Choroid plexus epithelial cell (primary cell): Measurements from ENCODE around the gene FRY.

Experiments used
- DNase-seq: peaks from one replicate; pipeline ENCODE4 v3.0.0-alpha.2; 2010; ENCODE audit warnings: low read depth
- H3K4me3 ChIP-seq: 2 replicates; pipeline ENCODE4 v1.5.1; 2011; ENCODE audit warnings: low read depth, mild to moderate bottlenecking, control low read depth, low read length, moderate library complexity
- TF ChIP-seq, protein P1 (sequence below): conservative IDR thresholded peaks from 2 replicates; pipeline ENCODE4 v1.5.1; 2011; ENCODE audit warnings: low read depth, mild to moderate bottlenecking, control low read depth, inconsistent platforms, low read length, moderate library complexity

Gene FRY

DNA sequence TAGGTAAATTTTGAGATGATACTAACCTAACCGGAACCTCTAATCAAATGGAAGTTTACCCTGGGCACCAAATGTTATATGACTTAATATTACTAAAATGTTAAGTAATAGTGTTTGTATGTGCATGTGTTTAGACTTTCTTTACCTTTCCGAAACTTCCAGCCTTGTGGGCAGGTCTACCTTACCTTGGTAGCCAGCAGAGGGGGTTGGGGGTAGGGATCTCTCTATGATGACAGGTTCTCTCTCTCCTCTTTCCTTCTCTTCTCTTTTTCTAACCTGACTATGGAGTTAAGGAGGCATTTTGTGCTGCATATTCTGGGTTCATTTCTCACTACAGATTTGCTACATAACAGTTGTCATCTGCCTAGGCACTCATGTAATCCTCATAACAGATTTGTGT lies 6.8 kb upstream of the FRY start:
- no peak overlapping the region for H3K4me3 ChIP-seq
- TF ChIP-seq, protein P1, sequence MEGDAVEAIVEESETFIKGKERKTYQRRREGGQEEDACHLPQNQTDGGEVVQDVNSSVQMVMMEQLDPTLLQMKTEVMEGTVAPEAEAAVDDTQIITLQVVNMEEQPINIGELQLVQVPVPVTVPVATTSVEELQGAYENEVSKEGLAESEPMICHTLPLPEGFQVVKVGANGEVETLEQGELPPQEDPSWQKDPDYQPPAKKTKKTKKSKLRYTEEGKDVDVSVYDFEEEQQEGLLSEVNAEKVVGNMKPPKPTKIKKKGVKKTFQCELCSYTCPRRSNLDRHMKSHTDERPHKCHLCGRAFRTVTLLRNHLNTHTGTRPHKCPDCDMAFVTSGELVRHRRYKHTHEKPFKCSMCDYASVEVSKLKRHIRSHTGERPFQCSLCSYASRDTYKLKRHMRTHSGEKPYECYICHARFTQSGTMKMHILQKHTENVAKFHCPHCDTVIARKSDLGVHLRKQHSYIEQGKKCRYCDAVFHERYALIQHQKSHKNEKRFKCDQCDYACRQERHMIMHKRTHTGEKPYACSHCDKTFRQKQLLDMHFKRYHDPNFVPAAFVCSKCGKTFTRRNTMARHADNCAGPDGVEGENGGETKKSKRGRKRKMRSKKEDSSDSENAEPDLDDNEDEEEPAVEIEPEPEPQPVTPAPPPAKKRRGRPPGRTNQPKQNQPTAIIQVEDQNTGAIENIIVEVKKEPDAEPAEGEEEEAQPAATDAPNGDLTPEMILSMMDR = no peak
- DNase-seq = no peak

DNA sequence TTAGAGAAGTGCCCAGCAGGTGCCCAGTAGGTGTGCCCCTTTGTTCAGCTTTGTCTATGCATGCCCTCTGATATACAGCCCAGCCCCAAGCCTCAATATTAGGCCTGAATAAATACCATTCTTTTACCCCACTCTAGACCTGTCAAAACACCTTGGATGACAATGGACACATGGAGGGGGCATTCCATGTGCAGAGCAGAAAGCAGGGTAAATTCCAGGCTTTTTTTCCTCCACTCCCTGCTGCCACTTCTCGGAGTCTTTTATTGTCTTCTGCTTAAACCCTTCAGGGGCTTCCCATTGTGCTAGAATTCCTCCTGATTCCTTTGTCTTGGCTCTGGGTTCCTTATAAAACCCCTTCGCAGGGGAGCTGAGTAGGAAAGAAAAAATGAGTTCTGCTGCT lies 5.8 kb upstream of the FRY start:
- TF ChIP-seq, protein P1 = no peak
- no peak overlapping the region for H3K4me3 ChIP-seq
- no peak for DNase-seq

DNA sequence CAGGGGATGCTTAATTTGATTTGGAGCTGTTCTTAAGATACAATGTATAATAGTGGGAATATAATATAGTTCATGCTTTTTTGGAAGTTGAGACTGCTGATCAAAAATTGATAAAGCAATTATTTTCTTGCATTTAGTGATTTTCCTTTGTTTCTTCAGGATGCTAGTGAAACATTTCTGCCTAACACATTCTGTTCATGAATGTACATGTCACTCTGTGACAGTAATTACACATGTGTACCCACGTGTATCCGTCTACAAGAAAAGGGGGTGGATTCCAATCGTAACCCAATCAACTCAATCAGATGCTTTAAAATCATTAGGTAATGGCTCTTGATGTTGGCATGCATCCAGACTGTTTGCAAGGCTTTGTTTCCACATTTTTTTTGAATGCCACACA lies 5.0 kb upstream of the FRY start:
- TF ChIP-seq, protein P1 = no peak
- no peak overlapping the region for H3K4me3 ChIP-seq
- DNase-seq = no peak

DNA sequence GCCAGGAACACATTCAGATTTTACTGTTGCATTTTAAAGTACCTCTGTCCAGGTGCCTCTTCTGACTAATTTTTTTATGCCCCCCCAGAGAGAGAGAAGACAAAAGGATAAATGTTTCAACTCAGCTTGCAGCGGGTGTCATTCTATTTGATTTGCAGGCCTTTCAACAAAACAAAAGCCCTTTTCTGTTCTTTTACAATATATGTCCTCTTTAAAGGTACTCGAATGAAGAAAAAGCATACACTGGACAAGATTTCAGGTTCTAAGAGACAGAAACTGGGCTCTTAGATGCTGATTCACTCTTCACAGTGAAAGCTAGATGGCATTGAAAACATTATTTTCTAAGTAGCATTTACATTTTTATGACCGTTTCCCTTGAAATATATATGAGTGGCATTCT lies 2.9 kb upstream of the FRY start:
- TF ChIP-seq, protein P1 = no peak
- no peak for DNase-seq
- no peak overlapping the region for H3K4me3 ChIP-seq

DNA sequence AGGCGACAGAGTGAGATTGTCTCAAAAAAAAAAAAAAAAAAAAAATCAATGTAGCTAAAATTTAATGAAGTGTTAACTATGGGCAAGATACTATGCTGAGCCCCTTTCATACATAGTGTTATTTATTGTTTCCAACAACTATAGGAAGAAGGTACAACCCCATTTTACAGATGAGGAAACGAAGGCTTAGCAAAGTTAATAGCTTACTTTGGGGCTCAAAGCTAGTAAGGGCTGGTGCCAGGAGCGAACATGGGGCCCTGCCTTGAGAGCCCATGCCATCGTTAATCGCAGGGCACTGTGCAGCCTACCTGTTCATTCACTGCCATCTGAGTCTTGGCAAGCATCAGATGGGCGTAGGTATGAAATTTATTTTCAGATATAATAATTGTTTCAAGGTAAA lies 1.9 kb upstream of the FRY start:
- TF ChIP-seq, protein P1 = no peak
- no peak overlapping the region for H3K4me3 ChIP-seq
- no peak for DNase-seq

DNA sequence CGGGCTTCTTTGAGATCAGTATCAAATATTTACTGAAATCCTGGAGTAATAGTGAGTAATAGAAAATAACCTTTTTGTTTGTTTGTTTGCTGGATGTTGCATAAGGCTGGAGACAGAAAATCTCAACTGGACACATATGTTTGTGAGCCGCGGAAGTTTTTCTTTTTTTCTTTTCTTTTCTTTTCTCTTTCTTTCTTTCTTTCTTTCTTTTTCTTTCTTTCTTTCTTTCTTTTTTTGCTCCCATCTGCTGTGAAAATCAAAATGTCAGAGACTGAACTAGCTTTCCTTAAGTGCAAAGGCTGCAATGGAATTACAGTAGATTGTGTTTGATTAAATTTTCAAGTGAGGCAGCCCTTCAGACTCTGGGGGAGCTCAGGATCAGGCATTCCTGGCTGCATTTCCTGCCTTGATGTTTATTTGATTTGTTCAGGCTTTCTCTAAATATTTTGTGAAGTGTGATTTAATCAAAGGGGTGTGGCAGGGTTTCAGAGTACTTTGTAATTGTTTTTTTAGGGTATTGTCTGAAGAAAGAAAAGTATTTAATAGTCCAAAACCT lies 319 bp downstream of the FRY start:
- no peak for DNase-seq
- TF ChIP-seq, protein P1 = no peak
- H3K4me3 ChIP-seq = peak overlapping the region; percentile 74

DNA sequence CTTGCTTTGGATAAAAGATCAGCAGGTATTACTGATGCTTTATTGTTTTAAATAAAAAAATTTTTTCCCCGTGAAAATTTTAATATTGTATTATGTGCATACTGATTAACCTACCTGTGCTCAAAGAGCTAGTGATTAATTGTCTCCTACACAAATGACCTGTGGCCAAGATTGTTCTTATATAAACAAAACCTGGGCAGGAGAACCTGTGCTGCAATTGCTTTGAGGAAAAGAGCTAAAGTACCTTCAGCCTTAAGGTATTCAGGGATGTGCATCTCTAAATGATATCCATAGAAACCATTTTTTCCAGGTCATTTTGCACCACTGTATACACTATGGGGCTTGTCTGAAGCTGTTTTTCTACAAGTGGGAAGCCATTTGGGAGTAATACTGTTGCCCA lies 1.2 kb downstream of the FRY start:
- no peak for DNase-seq
- TF ChIP-seq, protein P1 = no peak
- H3K4me3 ChIP-seq = no peak overlapping the region
